ENCODE measurements around the gene ANO8.

- TF ChIP-seq, protein P1, sequence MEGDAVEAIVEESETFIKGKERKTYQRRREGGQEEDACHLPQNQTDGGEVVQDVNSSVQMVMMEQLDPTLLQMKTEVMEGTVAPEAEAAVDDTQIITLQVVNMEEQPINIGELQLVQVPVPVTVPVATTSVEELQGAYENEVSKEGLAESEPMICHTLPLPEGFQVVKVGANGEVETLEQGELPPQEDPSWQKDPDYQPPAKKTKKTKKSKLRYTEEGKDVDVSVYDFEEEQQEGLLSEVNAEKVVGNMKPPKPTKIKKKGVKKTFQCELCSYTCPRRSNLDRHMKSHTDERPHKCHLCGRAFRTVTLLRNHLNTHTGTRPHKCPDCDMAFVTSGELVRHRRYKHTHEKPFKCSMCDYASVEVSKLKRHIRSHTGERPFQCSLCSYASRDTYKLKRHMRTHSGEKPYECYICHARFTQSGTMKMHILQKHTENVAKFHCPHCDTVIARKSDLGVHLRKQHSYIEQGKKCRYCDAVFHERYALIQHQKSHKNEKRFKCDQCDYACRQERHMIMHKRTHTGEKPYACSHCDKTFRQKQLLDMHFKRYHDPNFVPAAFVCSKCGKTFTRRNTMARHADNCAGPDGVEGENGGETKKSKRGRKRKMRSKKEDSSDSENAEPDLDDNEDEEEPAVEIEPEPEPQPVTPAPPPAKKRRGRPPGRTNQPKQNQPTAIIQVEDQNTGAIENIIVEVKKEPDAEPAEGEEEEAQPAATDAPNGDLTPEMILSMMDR (IDR thresholded peaks at IDR 0.05; ENCODE audit: poor library complexity), result no peak
- TF ChIP-seq EZH2phosphoT487 (IDR thresholded peaks at IDR 0.05; ENCODE audit: low read depth, severe bottlenecking, unreplicated experiment), result no peak
Observed at GRCh38 chr19:17378271-17378670, 43.6 kb upstream of the ANO8 start.
